ENCODE results near the gene CFAP300. TPM values are rescaled to one million over a fixed set of nuclear protein-coding genes. Genes with fewer than 3 reads are reported as not detected.

Gene CFAP300
- total RNA-seq, 1 donor from 2014 or later, result 2.9 TPM

DNA sequence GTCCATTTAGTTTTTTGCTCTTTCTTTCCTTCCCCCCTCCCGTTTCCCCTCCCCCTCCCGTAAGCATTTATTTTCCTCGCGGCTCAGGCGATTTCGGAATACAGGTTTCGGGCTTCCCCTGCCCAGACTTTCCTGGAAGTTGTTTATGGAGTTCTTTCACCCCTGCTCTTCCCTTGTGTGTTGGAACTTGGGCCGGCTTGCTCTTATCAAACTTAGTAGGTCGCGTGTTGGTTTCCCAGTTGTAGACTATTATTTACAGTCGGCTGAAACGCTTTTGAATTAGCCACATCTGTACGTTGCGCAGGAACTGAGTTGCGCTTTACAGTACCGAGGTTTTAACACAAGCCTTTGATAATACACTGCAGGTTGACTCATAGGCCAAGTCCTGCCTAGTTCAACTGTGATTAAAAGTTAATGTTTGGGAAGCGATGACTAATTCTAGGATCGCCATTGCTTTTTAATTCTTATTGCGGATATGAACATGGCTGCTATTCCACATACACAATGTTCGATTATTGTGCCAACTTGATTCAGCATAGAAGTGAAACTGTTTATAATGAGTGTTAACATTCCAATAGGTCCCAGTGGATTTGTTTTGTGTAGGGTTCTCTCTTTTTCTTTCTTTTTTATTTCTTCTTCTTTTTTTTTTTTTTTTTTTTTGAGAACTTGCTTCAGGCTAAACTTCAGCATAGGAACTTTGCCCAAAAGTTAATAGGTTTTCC lies 64.7 kb downstream of the CFAP300 start:
- Mint-ChIP-seq H3K4me3 (peak overlapping the region; percentile 97), H3K9me3 (no peaks in the 10 kb centered on the region), H3K36me3 (peaks cover 4% of the 10 kb centered on the region), H3K4me1 (peaks cover 54% of the 10 kb centered on the region), H3K27ac (peak overlapping the region; percentile 100), H3K27me3 (ENCODE audit: low read depth) (no peaks in the 10 kb centered on the region)
- TF ChIP-seq CTCF (IDR thresholded peaks at IDR 0.05; ENCODE audit: unreplicated experiment), result no peak
- DNase-seq (ENCODE audit: low spot score in 2 of 2, unreplicated experiment in 2 of 2), result no peak

GRCh38 chr11:102112509-102112821 lies 65.2 kb downstream of the CFAP300 start:
- DNase-seq (ENCODE audit: low spot score in 2 of 2, unreplicated experiment in 2 of 2), result no peak
- peaks cover 57% of the 10 kb centered on the region for H3K4me1 Mint-ChIP-seq
- H3K27ac Mint-ChIP-seq, result peak overlapping the region; percentile 100
- no peak for TF ChIP-seq CTCF (IDR thresholded peaks at IDR 0.05; ENCODE audit: unreplicated experiment)
- H3K9me3 Mint-ChIP-seq, result no peaks in the 10 kb centered on the region
- H3K36me3 Mint-ChIP-seq, result peaks cover 4% of the 10 kb centered on the region
- H3K27me3 Mint-ChIP-seq (ENCODE audit: low read depth), result no peaks in the 10 kb centered on the region
- H3K4me3 Mint-ChIP-seq, result peak overlapping the region; percentile 97

DNA sequence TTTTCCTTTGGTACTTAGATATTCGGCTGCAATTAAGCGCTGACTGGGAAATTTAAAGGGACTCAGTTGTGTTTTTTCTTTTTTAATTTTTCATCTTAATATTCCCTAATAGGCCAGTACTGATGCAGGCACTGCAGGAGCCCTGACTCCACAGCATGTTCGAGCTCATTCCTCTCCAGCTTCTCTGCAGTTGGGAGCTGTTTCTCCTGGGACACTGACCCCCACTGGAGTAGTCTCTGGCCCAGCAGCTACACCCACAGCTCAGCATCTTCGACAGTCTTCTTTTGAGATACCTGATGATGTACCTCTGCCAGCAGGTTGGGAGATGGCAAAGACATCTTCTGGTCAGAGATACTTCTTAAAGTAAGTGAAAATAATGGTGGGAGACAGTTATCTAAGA lies 66.8 kb downstream of the CFAP300 start:
- peaks cover 57% of the 10 kb centered on the region for H3K4me1 Mint-ChIP-seq
- H3K27ac Mint-ChIP-seq, result peak overlapping the region; percentile 92
- peaks cover 4% of the 10 kb centered on the region for H3K36me3 Mint-ChIP-seq

GRCh38 chr11:102115557-102115956 lies 68.3 kb downstream of the CFAP300 start:
- Mint-ChIP-seq H3K27me3 (ENCODE audit: low read depth) (no peaks in the 10 kb centered on the region), H3K4me1 (peaks cover 66% of the 10 kb centered on the region), H3K9me3 (no peaks in the 10 kb centered on the region), H3K27ac (peak overlapping the region; percentile 94), H3K4me3 (peak overlapping the region; percentile 52), H3K36me3 (peaks cover 4% of the 10 kb centered on the region)
- no peak for DNase-seq (ENCODE audit: low spot score in 2 of 2, unreplicated experiment in 2 of 2)
- no peak for TF ChIP-seq CTCF (IDR thresholded peaks at IDR 0.05; ENCODE audit: unreplicated experiment)

More for the DNA sequence above, 66.8 kb downstream of the CFAP300 start:
- H3K9me3 Mint-ChIP-seq, result no peaks in the 10 kb centered on the region
- no peak for DNase-seq (ENCODE audit: low spot score in 2 of 2, unreplicated experiment in 2 of 2)
- H3K4me3 Mint-ChIP-seq, result peak overlapping the region; percentile 64
- no peaks in the 10 kb centered on the region for H3K27me3 Mint-ChIP-seq (ENCODE audit: low read depth)
- no peak for TF ChIP-seq CTCF (IDR thresholded peaks at IDR 0.05; ENCODE audit: unreplicated experiment)

DNA sequence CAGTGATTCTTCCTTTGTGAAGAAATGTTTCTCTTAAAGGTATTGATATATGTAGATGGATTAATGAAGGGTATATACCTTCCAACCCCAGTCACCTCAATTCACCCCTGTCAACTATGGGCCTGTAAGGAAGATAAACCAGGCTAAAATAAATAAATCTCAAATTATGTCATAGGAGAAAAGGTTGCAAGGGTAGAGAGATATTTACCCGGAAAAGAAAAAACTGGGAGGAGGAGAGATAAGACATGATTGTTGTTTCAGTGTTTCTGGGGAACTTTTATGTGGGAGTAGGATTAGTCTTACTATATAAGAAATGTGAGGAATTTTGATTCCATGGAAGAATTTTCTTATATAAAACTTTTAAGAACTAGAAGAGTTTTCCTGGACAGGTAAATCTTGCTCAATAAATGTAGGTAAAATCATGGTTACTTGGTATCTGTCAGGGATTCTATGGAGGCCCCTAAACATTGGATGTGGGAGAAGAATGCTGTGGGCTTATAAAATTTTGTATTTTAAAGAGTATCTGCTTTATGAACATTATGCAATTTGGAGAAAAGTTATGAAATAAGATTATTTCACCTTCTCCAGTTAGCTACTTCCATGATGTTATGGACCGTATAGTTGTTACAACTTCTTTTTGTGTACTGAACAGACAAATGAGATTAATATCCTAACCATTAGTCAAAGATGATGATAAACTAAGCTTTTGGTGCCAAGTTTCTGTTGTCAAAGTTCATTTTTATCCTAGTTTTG lies 69.4 kb downstream of the CFAP300 start:
- H3K4me3 Mint-ChIP-seq, result peak overlapping the region; percentile 28
- no peaks in the 10 kb centered on the region for H3K27me3 Mint-ChIP-seq (ENCODE audit: low read depth)
- H3K9me3 Mint-ChIP-seq, result no peaks in the 10 kb centered on the region
- H3K4me1 Mint-ChIP-seq, result peaks cover 71% of the 10 kb centered on the region
- peak overlapping the region; percentile 94 for H3K27ac Mint-ChIP-seq
- TF ChIP-seq CTCF (IDR thresholded peaks at IDR 0.05; ENCODE audit: unreplicated experiment), result no peak
- DNase-seq (ENCODE audit: low spot score in 2 of 2, unreplicated experiment in 2 of 2), result no peak
- H3K36me3 Mint-ChIP-seq, result peaks cover 4% of the 10 kb centered on the region

Data from mesothelial cell of epicardium (in vitro differentiated cells).